MM.1S (cell line): ENCODE data around the gene CLSTN1.
"Not testable (repeated sequence)": the region's sequence is repeated elsewhere in the genome, so short reads cannot be mapped to it uniquely, and the experiment has no call there.

Experiments
- DNase-seq: peaks from one replicate; pipeline ENCODE4 v3.0.0-alpha.2; 2015
- H2AFZ ChIP-seq: fragments of 300-600 bp; sonication (generic); 2 replicates; pipeline ENCODE4 v1.6.0; 2016; ENCODE audit warnings: antibody characterized with exemption, low read length
- H3F3A ChIP-seq: fragments of 300-600 bp; sonication (generic); 2 replicates; pipeline ENCODE4 v1.6.1; 2016; ENCODE audit warnings: mild to moderate bottlenecking, antibody characterized with exemption, low read length, moderate library complexity, mixed read lengths; ENCODE audit not compliant: insufficient read depth
- H3K27ac ChIP-seq: fragments of 300-600 bp; sonication (generic); 2 replicates; pipeline ENCODE4 v1.5.1; 2016; ENCODE audit warnings: mild to moderate bottlenecking, low read length
- H3K27me3 ChIP-seq: fragments of 300-600 bp; sonication (generic); replicated peaks from 2 replicates; pipeline ENCODE4 v1.6.0; 2016; ENCODE audit warnings: low read length; ENCODE audit not compliant: insufficient read depth
- H3K36me3 ChIP-seq: fragments of 300-600 bp; sonication (generic); replicated peaks from 2 replicates; pipeline ENCODE4 v1.6.1; 2016; ENCODE audit warnings: mild to moderate bottlenecking, low read length, mixed read lengths; ENCODE audit not compliant: insufficient read depth
- H3K4me1 ChIP-seq: fragments of 300-600 bp; sonication (generic); 2 replicates; pipeline ENCODE4 v1.6.1; 2016; ENCODE audit warnings: low read length, mixed read lengths
- H3K4me2 ChIP-seq: fragments of 300-600 bp; sonication (generic); 2 replicates; pipeline ENCODE4 v1.6.0; 2016; ENCODE audit warnings: low read depth, low read length
- H3K4me3 ChIP-seq: fragments of 300-600 bp; sonication (generic); 2 replicates; pipeline ENCODE4 v1.5.1; 2016; ENCODE audit warnings: low read length, mixed read lengths
- H3K79me2 ChIP-seq: fragments of 300-600 bp; sonication (generic); 2 replicates; pipeline ENCODE4 v1.6.1; 2016; ENCODE audit warnings: mixed run types, low read length, mixed read lengths
- H3K9ac ChIP-seq: fragments of 300-600 bp; sonication (generic); 2 replicates; pipeline ENCODE4 v1.6.1; 2016; ENCODE audit warnings: low read length, mixed read lengths
- H3K9me2 ChIP-seq: fragments of 300-600 bp; sonication (generic); replicated peaks from 2 replicates; pipeline ENCODE4 v1.6.1; 2016; ENCODE audit warnings: mild to moderate bottlenecking, low read length, mixed read lengths; ENCODE audit not compliant: insufficient read depth
- H3K9me3 ChIP-seq: fragments of 300-600 bp; sonication (generic); replicated peaks from 2 replicates; pipeline ENCODE4 v1.6.1; 2016; ENCODE audit warnings: mild to moderate bottlenecking, low read length, mixed read lengths; ENCODE audit not compliant: insufficient read depth
- H4K20me1 ChIP-seq: fragments of 300-600 bp; sonication (generic); 2 replicates; pipeline ENCODE4 v1.6.1; 2016; ENCODE audit warnings: mild to moderate bottlenecking, low read length, moderate library complexity, mixed read lengths; ENCODE audit not compliant: insufficient read depth
- CTCF ChIP-seq: fragments of 300-600 bp; sonication (generic); IDR thresholded peaks from 2 replicates; pipeline ENCODE4 v1.5.1; 2016; ENCODE audit warnings: antibody characterized with exemption, low read length, mixed read lengths
- EZH2 ChIP-seq: fragments of 300-600 bp; sonication (generic); optimal IDR thresholded peaks from 2 replicates; pipeline ENCODE3; 2017; ENCODE audit warnings: low read depth, mild to moderate bottlenecking, antibody characterized with exemption, low read length, mixed read lengths
- EZH2phosphoT487 ChIP-seq: fragments of 300-600 bp; sonication (generic); IDR thresholded peaks from 2 replicates; pipeline ENCODE4 v1.6.1; 2018; ENCODE audit warnings: antibody characterized with exemption, low read length

Gene CLSTN1

GRCh38 chr1:9714257-9714718 lies 109.5 kb downstream of the CLSTN1 start:
- peak; percentile 32 for DNase-seq
- H3K4me2 ChIP-seq, result no peak overlapping the region

DNA sequence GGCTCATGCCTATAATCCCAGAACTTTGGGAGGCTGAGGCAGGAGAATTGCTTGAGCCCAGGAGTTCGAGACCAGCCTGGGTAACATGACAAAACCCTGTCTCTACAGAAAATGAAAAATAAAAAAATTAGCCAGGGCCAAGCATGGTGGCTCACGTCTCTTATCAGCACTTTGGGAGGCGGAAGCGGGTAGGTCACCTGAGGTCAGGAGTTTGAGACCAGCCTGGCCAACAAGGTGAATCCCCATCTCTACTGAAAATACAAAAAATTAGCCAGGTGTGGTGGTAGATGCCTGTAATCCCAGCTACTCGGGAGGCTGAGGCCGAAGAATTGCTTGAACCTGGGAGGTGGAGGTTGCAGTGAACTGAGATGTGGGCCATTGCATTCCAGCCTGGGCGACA lies 111.0 kb downstream of the CLSTN1 start:
- H3K9me3 ChIP-seq, H3K9ac ChIP-seq, H3K27me3 ChIP-seq, H3K27ac ChIP-seq, H4K20me1 ChIP-seq, DNase-seq, H3K4me1 ChIP-seq, H3K4me2 ChIP-seq, H3K79me2 ChIP-seq, H3F3A ChIP-seq, H2AFZ ChIP-seq, H3K36me3 ChIP-seq, H3K4me3 ChIP-seq, H3K9me2 ChIP-seq: not testable (repeated sequence)

More at GRCh38 chr1:9714257-9714718, 109.5 kb downstream of the CLSTN1 start:
- H3K9me3 ChIP-seq, result no peaks in the 10 kb centered on the region
- H3K36me3 ChIP-seq, result no peaks in the 10 kb centered on the region
- H3K9me2 ChIP-seq, result no peaks in the 10 kb centered on the region
- H3K27me3 ChIP-seq, result no peaks in the 10 kb centered on the region
- H3F3A ChIP-seq, result no peaks in the 10 kb centered on the region
- no peak for TF ChIP-seq EZH2phosphoT487
- no peak for TF ChIP-seq EZH2
- TF ChIP-seq CTCF, result no peak
- H3K27ac ChIP-seq, result no peak overlapping the region
- H3K4me1 ChIP-seq, result peaks cover 9% of the 10 kb centered on the region
- no peaks in the 10 kb centered on the region for H4K20me1 ChIP-seq
- H3K4me3 ChIP-seq, result no peak overlapping the region
- H3K79me2 ChIP-seq, result 0 out of 2 replicates have a peak, but pooled peaks cover 2% of the 10 kb centered on the region
- no peak overlapping the region for H2AFZ ChIP-seq
- H3K9ac ChIP-seq, result no peak overlapping the region

GRCh38 chr1:9711466-9712020 lies 112.2 kb downstream of the CLSTN1 start:
- Histone ChIP-seq H3K4me3 (no peak overlapping the region), H3K79me2 (no peaks in the 10 kb centered on the region), H3K4me2 (no peak overlapping the region), H3K36me3 (no peaks in the 10 kb centered on the region), H3K27ac (no peak overlapping the region), H3K9me2 (no peaks in the 10 kb centered on the region), H3K27me3 (no peaks in the 10 kb centered on the region), H4K20me1 (no peaks in the 10 kb centered on the region), H3K9ac (no peak overlapping the region), H2AFZ (no peak overlapping the region), H3F3A (no peaks in the 10 kb centered on the region), H3K9me3 (no peaks in the 10 kb centered on the region), H3K4me1 (0 out of 2 replicates have a peak, but pooled peaks cover 4% of the 10 kb centered on the region)
- DNase-seq, result no peak
- no peak for TF ChIP-seq CTCF
- TF ChIP-seq EZH2, result no peak
- TF ChIP-seq EZH2phosphoT487, result no peak

- Histone ChIP-seq H4K20me1 (no peaks in the 10 kb centered on the region), H3K79me2 (no peaks in the 10 kb centered on the region), H3K4me1 (0 out of 2 replicates have a peak, but pooled peaks cover 4% of the 10 kb centered on the region), H3K9me3 (no peaks in the 10 kb centered on the region), H2AFZ (no peak overlapping the region), H3F3A (no peaks in the 10 kb centered on the region), H3K36me3 (no peaks in the 10 kb centered on the region), H3K27ac (no peak overlapping the region), H3K4me3 (no peak overlapping the region), H3K27me3 (no peaks in the 10 kb centered on the region), H3K9ac (no peak overlapping the region), H3K4me2 (no peak overlapping the region), H3K9me2 (no peaks in the 10 kb centered on the region)
- DNase-seq, result no peak
- TF ChIP-seq CTCF (no peak), EZH2phosphoT487 (no peak), EZH2 (no peak)
Observed at GRCh38 chr1:9710037-9710436, 113.7 kb downstream of the CLSTN1 start.
